H1 (cell line): ENCODE results near the gene KISS1. TPM values are rescaled to one million over a fixed set of nuclear protein-coding genes. Genes with fewer than 3 reads are reported as not detected.

Source experiments
- CHD7 ChIP-seq: fragments of 300-600 bp; sonication (generic); IDR thresholded peaks from 2 replicates; pipeline ENCODE4 v1.7.1; 2012; ENCODE audit warnings: low read length, moderate library complexity, mild to moderate bottlenecking, inconsistent platforms; ENCODE audit not compliant: insufficient replicate concordance
- CREB1 ChIP-seq: IDR thresholded peaks from 2 replicates; pipeline ENCODE4 v1.6.1; 2012; ENCODE audit warnings: inconsistent platforms
- CTCF ChIP-seq, 3 experiments: IDR thresholded peaks; 1 replicate in 2 of 3; 2 replicates in 1 of 3; pipeline versions ENCODE4 v1.5.1 to v1.6.1; 2011; ENCODE audit warnings: low read length in 3 of 3, mild to moderate bottlenecking in 3 of 3, inconsistent platforms in 2 of 3, low read depth in 1 of 3, moderate library complexity in 1 of 3; ENCODE audit not compliant: insufficient read depth in 1 of 3; ENCODE audit errors: control extremely low read depth in 1 of 3
- KDM4A ChIP-seq: IDR thresholded peaks from one replicate; pipeline ENCODE4 v1.7.1; 2012; ENCODE audit warnings: low read depth, mild to moderate bottlenecking, moderate library complexity, low read length, inconsistent platforms; ENCODE audit not compliant: severe bottlenecking
- PHF8 ChIP-seq: fragments of 200-600 bp; sonication (generic); conservative IDR thresholded peaks from 2 replicates; pipeline ENCODE4 v1.7.1; 2012; ENCODE audit warnings: low read depth, mild to moderate bottlenecking, inconsistent platforms, low read length, moderate library complexity
- TAF7 ChIP-seq: optimal IDR thresholded peaks from 2 replicates; pipeline ENCODE3; 2011; ENCODE audit warnings: low read depth, mild to moderate bottlenecking, inconsistent platforms, low read length, moderate library complexity, borderline replicate concordance
- TBP ChIP-seq: IDR thresholded peaks from 2 replicates; pipeline ENCODE4 v1.6.1; 2011; ENCODE audit warnings: low read depth, low read length, improper control_type of control experiment
- polyA plus RNA-seq, 7 experiments: library from polyadenylated mRNA; depleted of rRNA in 3 of 7; stranded (reverse) in 5 of 7; unstranded in 2 of 7; fragments of >200 nt in 5 of 7; fragments of 200-250 nt in 2 of 7; gene quantifications; 1 replicate in 5 of 7; 2 replicates in 1 of 7; 4 replicates in 1 of 7; pipeline versions ENCODE4 v1.2.1 to v1.2.3, GENCODE V29; 2011 to 2013; ENCODE audit warnings: missing spikeins in 2 of 7, mixed read lengths in 2 of 7
- total RNA-seq: library from RNA; stranded (reverse); fragmentation: NEBNext Ultra II Directional; extraction: Animal tissue kit (Norgen Biotek cat#: 25700); gene quantifications from 2 replicates; pipeline ENCODE4 v1.2.1, GENCODE V29; 2021

The KISS1 gene
- total and polyA plus RNA-seq, 2 of the 8 experiments (the other 6 are each of a cell fraction or from before 2014, with no cell fraction given), result 0.71 TPM; not detected in 1

GRCh38 chr1:204169858-204170257 lies 26.4 kb downstream of the KISS1 start (continued):
- TF ChIP-seq CHD7 (no peak), TBP (no peak), TAF7 (no peak), PHF8 (no peak), CTCF (IDR thresholded peaks at IDR 0.05; ENCODE audit: control extremely low read depth in 1 of 3, insufficient read depth in 1 of 3, low read depth in 1 of 3, low read length in 3 of 3) (no peak), CREB1 (no peak), KDM4A (no peak)
